ENCODE measurements around the gene HES5.

DNA sequence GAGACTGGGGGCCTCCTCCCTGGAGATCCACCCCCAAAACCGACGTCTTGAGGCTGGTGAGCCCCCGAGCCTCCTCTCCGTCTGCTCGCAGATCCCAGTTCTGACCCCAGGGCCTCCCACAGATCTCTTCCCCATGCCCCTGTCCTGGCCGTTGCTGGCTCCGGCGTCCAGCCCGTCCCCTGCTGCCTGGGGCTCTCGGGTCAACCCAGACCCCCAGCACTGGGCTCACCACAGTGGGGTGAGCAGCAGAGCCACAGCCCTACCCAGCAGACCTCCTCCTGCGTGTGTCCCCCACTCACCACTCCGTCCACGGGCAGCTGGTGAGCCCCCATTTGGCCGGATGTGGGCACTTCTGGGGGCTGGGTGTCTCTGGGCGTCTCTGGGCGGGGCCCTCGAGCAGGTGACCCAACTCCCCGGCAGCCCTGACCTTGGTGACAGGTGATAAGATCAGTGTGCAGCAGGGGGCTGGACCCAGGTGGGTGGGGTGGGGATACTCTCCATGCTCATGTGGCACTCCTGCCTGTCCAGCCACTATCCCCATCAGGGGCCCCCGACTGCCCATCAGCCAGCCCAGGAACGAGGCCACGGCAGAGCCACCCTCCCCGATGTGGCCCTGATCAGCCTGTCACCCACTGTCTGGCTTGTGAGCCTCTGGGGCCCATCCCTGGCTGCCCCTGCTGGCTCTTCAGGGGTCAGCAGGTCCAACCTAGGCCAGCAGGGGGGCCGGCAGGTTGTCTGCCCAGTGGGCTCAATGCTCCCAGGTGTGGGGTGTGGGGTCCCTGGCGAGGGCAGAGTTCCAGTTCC lies 26.8 kb upstream of the HES5 start:
- no peak for TF ChIP-seq POLR2A (IDR thresholded peaks at IDR 0.05)
- TF ChIP-seq, protein P1, sequence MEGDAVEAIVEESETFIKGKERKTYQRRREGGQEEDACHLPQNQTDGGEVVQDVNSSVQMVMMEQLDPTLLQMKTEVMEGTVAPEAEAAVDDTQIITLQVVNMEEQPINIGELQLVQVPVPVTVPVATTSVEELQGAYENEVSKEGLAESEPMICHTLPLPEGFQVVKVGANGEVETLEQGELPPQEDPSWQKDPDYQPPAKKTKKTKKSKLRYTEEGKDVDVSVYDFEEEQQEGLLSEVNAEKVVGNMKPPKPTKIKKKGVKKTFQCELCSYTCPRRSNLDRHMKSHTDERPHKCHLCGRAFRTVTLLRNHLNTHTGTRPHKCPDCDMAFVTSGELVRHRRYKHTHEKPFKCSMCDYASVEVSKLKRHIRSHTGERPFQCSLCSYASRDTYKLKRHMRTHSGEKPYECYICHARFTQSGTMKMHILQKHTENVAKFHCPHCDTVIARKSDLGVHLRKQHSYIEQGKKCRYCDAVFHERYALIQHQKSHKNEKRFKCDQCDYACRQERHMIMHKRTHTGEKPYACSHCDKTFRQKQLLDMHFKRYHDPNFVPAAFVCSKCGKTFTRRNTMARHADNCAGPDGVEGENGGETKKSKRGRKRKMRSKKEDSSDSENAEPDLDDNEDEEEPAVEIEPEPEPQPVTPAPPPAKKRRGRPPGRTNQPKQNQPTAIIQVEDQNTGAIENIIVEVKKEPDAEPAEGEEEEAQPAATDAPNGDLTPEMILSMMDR (IDR thresholded peaks at IDR 0.05), result peak in 2 of 6 experiments; percentile 9 to 40
- TF ChIP-seq EP300 (IDR thresholded peaks at IDR 0.05), result no peak
- peak in 1 of 2 donors; percentile 11 for TF ChIP-seq POLR2AphosphoS5 (IDR thresholded peaks at IDR 0.05)

All from upper lobe of left lung (tissue), 4 donors.